Suprapubic skin (tissue), 3 donors: Measurements from ENCODE around the gene PSMD4.

Experiments
- POLR2AphosphoS5 ChIP-seq, 3 donors: sonication (generic); formaldehyde crosslinking; IDR thresholded peaks; one replicate each; pipeline ENCODE4 v1.6.1; 2017; ENCODE audit warnings: antibody characterized with exemption in 3 of 3
- TF ChIP-seq, protein P1 (sequence below), 2 donors: fragments of 200-600 bp in 1 of 2; fragments of 450-650 bp in 1 of 2; sonication (generic) in 1 of 2; IDR thresholded peaks; one replicate each; pipeline ENCODE4 v1.5.1; 2016 to 2019; ENCODE audit warnings: antibody characterized with exemption in 2 of 2, mild to moderate bottlenecking in 1 of 2, moderate library complexity in 1 of 2

DNA sequence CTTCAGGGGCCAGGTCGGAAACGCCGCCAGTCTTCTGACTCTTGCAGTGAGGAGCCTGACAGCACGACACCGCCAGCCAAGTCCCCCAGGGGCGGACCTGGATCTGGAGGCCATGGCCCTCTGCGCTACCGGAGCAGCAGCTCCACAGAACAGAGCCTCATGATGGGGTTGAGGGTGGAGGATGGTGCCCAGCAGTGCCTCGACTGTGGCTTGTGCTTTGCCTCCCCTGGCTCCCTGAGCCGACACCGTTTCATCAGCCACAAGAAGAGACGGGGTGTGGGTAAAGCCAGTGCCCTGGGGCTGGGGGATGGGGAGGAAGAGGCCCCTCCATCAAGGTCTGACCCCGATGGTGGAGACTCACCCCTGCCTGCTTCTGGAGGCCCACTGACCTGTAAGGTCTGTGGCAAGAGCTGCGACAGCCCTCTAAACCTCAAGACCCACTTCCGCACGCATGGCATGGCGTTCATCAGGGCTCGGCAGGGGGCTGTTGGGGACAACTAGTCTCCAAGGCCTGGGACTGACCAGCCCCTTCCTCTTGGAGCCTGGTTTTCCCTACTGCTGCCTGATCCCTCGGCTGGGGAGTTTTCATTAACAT, 36.3 kb downstream of the PSMD4 start:
- TF ChIP-seq, protein P1, sequence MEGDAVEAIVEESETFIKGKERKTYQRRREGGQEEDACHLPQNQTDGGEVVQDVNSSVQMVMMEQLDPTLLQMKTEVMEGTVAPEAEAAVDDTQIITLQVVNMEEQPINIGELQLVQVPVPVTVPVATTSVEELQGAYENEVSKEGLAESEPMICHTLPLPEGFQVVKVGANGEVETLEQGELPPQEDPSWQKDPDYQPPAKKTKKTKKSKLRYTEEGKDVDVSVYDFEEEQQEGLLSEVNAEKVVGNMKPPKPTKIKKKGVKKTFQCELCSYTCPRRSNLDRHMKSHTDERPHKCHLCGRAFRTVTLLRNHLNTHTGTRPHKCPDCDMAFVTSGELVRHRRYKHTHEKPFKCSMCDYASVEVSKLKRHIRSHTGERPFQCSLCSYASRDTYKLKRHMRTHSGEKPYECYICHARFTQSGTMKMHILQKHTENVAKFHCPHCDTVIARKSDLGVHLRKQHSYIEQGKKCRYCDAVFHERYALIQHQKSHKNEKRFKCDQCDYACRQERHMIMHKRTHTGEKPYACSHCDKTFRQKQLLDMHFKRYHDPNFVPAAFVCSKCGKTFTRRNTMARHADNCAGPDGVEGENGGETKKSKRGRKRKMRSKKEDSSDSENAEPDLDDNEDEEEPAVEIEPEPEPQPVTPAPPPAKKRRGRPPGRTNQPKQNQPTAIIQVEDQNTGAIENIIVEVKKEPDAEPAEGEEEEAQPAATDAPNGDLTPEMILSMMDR (IDR thresholded peaks at IDR 0.05): no peak
- no peak for TF ChIP-seq POLR2AphosphoS5 (IDR thresholded peaks at IDR 0.05)
